Activated naive CD4-positive, alpha-beta T cell (primary cell): ENCODE results near the gene TNFRSF4.
"Not testable (repeated sequence)": the region's sequence is repeated elsewhere in the genome, so short reads cannot be mapped to it uniquely, and the experiment has no call there.

ENCODE experiments used
- DNase-seq, 4 experiments: peaks; one replicate each; lab custom pipeline; 2025; lab: John Stamatoyannopoulos, UW

Gene TNFRSF4

DNA sequence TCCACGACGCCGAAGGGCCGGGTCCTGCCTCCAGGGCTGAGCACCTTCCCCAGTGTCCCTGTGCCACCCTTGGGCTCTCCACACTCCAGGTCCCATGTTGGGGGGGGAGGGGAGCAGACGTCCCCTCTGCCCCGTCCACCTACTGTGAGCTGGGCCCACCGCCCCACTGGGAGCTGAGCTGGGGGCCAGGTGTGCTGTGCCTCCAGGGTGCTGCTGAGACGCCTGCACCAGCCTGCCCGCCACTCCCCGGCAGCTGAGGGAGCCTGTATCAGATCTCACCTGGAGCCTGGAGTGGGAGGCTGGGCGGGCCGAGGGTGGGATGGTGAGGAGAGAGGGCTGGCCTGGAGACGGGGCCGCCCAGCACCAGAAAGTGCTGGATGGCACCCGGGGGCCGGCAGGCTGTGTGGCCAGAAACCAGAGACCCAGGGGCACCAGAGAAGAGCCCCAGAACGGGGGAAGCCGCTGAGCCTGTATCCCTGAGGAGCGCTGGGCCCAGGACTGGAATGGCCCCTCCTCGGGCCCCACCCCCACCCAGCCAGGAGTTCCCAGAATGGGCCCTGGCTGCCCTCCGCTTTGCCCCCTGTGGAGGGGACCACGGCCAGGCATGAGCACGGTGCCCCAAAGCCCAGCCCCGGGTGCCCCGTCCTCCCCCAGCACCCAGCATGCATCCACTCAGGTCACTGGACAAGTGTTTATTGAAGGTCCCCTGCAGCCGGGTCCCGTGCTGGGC is 11.0 kb downstream of the TNFRSF4 start:
- no peak for DNase-seq

DNA sequence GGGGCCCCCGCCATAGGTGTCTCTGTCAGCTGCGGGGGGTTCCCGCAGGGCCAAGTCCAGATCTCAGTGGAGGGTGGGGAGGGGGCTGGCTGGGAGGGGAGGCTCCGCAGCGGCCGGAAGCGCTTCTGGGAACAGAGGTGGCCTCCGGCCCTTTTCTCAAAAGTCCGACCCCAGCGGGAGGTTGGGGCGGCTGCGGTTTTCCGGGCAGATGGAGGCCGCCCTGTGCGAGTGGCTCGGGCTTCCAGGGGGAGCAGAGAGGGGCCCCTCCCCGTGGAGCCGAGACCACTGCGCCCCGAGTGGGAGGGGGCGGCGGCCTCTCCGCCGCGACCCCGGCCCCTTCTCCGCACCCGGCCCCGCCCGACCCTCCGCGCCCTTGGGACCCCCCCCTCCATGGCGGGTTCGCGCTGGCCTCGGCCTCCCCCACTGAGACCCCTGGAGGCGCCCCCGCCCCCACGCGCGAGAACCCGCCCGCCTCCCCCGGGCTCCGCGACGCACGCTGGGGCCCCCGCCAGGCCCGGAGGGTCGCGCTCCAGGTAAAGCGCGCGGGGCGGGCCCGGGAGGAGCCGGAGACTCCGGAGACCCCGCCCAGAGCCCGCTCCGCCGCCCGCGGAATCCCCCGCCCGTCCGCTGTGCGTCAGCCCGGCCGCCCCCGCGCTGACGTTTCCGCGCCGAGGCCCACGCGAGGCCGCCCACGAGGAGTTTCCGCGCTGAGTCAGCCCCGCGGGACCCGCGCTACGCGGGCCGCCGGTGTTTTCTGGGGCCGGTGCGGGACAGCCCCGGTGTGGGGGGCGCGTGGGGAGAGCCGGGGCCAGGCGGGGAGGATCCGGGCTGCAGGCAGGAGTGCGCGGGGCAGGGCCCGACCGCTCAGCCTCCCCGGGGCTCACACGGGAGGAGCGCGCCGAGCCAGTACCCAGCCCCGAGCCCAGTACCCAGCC is 12.8 kb downstream of the TNFRSF4 start:
- peak; percentile 63 to 80 (median 72) for DNase-seq

DNA sequence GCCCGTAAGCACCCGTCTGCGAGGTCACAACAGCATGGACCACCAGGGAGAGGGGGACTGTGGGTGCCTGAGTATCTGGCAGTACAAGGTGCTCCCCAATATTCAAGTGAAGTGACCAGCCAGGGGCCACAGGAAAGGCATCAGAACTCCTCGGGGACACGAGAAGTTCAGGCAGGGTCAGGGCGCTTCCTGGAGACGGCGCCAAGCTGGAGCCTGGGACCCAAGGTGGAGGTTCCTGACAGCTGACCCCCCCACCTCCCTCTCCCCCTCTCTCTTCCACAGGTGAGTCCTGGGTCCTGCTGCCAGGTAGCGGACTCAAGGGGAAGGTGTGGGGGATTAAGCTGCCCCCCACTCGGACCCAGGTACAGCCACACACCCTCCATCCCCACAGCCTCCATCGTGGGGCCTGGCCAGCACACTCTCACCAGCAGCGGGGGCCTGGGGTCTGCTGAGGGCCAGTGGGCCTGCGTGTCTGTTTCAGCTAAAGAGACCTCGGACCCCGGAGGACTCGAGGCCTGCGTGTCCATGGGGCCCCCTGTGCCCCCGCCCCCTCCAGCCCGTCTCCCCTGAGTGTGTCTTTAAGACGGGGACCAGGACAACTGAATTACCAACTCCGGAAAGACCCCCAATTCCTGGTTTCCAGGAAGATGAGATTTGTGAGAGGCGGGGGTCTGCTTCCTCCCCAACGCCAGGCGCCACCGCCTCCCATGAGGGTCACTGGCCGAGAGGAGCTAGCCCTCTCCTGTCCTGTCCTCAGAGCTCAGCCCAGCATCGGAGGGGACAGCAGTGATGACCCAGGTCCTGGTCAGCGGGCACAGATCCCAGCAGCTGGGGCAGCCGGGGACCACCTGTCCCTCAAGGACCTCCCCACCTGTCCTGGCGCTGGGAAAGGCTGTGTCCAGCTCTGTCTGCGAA is 13.7 kb downstream of the TNFRSF4 start:
- no peak for DNase-seq

DNA sequence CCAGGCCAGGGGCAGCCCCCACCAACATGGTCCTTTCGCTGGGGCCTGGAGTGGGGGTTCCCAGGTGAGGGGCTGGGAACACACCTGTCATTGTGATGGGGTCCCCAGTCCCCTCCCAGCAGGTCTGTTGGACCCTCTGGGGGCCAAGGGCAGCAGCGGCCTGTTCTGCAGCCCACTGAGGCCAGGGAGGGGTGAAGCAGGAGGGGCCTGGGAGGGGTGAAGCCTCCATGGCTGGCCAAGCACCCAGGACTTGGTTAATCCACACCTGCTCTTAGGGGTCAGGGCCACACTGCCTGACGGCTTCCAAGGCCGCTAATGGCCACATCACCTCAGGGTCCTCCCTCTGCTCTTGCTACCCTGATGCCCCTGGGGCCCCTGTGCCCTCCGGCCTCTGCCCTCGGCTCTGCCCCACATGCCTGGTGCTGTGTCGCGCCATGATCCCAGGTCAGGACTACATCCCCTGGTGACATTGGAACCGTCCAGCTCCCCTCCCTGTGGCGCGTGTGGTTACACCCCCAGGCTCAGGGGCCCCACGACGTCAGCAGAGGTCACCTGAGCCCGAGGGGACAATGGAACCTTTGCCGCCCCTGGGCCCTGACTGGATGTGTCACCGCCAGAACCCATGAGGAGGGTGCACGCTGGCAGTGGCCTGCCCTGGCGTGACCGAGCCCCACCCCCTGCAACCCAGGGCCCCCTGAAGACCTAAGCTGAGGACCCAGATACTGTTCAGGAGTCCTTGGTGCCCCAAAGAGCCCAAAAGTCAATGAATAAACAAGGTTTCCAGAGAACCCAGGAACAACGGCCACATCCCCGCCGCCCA is 14.6 kb downstream of the TNFRSF4 start:
- DNase-seq = no peak

DNA sequence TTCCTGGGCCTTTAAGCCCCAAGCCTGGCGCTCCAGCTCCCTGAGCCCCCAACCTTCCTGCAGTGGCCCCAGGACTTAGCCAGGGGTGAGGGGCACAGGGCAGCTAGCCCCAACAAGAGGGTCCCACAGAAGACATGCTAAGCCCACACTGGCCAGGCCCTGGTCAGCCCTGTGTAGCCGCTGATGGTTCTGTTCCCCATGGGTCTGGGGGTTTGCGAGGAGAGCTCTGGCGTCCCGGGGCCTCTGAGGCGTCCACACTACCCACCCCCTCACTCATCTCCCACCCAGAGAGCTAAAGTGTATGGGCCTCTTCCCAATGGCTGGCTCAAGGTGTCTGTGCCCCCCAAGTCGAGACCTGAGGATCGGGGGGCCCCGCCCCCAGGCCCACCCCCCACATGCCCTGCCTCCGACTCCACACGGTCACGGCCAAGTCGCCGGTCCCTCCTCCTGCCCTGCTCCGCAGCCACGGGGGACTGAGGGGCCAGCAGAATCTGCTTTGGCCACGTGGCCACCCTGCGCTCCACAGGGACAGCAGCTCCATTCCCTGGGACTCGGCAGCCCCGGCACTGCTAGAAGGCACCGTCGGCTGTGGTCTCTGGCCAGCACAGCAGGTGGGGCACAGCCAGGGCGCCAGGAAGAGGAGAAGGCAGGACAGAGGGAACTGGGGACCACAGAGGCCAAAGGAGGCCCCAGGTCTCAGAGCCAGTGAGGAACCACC is 15.4 kb downstream of the TNFRSF4 start:
- no peak for DNase-seq

DNA sequence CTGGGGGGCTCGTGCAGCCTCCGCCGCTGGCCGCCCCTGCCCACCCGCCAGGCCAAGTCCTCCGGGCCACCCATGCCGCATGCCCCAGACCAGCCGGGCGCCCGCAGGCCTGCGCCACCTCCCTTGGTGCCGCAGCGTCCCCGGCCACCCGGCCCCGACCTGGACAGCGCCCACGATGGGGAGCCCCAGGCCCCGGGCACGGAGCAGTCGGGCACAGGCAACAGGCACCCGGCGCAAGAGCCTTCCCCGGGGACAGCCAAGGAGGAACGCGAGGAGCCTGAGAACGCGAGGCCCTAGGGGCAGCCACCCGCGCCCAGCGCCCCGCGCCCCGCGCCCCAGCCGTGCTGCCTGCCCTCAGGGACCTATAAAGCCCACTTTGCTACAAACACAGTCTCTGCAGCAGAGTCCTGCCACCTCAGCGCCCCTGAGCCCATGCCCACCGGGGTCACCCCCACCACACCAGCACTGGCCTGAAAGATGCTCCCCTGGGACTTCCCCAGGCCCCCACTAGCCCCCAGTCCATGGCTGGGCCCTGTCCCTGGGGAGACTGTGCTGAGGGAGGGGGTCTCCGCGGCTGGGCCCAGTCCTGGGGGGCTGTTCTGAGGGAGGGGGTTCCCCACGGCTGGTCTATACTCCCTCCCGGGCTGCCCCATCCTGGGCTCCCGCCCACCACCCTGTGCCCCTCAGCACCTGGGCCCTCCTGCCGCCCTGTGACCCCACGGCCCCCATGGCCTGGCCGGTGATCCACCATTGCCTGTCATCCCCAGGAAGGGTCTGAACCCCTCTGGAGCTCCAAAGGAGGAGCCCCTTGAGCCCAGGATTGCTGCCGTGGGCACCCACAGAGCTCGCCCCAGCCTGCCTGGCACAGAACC is 16.2 kb downstream of the TNFRSF4 start:
- DNase-seq = no peak

DNA sequence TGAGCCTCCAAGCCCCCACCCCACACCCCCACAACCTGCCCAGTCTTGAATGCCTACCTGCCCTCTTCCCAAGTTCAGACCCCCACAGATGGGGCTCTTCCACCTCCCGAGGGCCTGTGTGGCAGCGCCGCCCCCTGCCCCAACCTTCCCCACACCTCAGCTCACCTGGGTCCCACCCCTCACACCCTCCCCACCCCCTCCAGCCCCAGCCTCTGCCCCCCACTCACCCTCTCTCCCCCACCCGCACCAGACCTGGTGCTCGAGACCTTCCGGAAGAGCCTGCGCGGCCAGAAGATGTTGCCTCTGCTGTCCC is 16.8 kb downstream of the TNFRSF4 start:
- no peak for DNase-seq

DNA sequence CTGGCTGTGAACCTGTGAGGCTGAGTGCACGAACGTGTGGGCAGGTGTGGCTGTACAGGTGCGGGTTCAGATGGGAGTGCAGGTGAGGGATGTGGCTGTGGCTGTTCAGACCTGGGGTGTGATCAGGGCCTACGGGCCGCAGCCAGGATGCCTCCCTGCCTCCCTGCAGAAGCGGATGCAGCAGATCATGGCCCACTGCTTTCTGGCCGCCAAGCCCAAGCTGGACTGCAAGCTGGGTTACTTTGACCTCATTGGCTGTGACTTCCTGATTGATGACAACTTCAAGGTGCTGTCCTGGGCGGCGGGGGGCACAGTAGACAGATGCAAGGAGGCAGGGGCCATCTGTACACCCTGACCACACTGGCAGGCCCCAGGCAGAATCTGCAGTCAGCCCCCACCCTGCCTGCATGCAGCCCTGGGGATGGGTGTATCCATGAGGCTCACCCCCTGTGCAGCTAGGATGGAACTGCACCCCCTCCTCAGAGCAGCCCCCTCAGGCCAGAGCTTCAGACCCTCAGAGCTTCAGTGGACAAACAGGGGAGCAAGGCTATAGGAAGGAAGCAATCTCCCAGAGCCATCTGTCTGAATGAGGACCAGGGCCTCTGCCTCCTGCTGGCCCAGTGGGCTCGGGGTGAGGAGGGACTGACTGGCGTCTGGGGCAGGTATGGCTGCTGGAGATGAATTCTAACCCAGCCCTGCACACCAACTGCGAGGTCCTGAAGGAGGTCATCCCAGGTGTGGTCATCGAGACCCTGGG is 17.3 kb downstream of the TNFRSF4 start:
- no peak for DNase-seq

DNA sequence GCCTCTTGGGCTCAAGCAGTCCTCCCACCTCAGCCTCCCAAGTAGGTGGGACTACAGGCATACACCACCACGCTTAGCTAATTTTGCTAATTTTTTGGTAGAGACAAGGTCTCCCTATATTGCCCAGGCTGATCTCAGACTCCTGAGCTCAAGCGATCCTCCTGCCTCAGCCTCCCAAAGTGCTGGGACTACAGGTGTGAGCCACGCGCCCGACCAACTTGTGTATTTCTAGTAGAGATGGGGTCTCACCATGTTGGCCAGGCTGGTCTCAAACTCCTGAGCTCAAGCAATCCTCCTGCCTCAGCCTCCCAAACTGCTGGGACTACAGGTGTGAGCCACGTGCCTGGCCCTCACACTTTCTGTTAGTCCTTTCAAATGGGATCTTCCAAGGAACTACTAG is 18.2 kb downstream of the TNFRSF4 start:
- not testable (repeated sequence) for DNase-seq

DNA sequence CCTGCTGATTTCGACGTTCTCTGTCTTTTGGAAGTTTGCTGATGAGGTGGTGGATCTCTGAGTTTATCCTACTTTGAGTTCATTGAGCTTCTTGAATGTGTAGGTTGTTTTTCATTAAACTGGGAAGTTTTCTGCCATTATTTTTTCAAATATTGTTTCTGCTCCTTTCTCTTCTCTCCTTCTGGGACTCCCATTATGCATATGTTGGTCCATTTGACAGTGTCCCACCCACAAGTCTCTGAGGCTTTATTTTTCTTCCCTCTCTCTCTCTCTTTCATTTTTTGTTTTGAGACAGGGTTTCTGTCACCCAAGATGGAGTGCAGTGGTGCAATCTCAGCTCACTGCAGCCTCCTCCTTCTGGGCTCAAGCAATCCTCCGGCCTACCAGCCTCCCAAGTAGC is 19.2 kb downstream of the TNFRSF4 start:
- DNase-seq = no peak

DNA sequence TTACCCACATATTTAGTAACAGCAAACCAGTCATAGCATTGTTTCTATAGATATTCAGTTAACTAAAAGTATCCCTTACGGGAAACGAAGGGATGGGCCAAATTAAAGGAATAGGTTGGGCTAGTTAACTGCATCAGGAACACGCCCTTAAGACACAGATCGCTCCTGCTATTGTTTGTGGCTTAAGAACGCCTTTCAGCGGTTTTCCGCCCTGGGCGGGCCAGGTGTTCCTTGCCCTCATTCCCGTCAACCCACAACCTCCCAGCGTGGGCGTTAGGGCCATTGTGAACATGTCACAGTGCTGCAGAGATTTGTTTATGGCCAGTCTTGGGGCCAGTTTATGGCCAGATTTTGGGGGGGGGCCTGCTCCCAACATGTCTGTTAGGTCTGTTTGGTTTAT is 22.2 kb downstream of the TNFRSF4 start:
- no peak for DNase-seq

DNA sequence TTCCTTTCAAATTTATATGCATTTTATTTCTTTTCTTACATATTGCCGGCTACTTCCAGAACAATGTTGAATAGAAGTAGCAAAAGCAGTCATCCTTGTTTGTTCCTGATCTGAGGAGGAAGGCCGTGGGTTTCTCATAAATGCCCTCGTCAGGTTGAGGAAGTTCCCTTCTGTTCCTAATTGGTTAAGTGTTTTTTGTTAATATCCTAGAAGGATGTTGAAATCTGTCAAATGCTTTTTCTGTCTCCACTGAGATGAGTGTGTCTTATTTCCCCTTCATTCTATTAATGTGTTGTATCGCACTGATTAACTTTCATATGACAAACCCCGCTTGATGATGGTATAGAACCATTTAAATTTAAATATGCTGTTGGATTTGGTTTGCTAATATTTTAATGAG is 24.8 kb downstream of the TNFRSF4 start:
- no peak for DNase-seq

DNA sequence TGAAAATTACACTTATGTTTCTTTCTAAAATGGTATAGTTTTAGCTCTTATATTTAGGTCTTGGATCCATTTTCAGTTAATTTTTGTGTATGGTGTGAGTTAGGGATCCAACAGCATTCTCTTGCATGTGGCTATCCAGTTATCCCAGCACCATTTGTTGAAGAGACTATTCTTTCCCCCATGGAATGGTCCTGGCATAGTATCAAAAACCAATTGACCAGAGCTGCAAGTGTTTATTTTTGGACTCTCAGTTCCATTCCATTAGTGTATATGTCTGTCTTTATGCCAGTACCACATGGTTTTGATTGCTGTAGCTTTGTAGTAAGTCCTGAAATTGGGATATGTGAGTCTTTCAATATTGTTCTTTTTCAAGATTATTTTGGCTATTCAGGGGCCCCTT is 26.0 kb downstream of the TNFRSF4 start:
- DNase-seq = no peak

DNA sequence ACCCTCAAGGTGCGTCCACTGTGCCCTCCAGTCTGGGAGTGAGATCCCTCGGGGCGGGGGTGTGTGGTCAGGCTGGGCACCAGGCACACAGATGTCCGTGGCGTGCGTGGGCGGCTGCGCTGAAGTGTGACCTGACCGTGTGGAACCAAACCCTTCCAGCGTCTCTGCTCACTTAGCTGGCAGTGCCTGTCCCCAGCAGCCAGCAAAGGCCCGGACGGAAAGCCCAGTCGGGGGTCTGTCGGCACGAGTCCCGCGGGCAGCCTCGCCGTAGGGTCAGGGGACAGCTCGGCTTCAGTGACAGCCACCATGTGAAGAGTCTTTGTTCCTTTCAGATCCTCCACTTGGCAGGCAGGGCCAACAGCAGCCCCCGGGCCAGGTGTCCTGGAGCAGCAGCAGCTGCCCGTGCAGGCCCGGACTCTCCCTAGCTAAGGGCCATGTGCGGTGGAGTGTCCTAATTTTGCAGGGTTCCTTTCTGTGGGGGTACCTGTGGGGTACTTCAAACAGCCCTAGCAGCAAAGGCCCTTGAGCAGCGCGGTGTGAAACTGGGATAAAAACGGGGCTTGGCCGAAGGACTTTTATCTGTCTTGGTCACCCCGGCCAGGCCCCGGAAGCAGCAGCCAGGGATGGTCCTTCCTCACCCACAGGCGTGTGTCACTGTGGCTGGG is 28.7 kb downstream of the TNFRSF4 start:
- DNase-seq = no peak

DNA sequence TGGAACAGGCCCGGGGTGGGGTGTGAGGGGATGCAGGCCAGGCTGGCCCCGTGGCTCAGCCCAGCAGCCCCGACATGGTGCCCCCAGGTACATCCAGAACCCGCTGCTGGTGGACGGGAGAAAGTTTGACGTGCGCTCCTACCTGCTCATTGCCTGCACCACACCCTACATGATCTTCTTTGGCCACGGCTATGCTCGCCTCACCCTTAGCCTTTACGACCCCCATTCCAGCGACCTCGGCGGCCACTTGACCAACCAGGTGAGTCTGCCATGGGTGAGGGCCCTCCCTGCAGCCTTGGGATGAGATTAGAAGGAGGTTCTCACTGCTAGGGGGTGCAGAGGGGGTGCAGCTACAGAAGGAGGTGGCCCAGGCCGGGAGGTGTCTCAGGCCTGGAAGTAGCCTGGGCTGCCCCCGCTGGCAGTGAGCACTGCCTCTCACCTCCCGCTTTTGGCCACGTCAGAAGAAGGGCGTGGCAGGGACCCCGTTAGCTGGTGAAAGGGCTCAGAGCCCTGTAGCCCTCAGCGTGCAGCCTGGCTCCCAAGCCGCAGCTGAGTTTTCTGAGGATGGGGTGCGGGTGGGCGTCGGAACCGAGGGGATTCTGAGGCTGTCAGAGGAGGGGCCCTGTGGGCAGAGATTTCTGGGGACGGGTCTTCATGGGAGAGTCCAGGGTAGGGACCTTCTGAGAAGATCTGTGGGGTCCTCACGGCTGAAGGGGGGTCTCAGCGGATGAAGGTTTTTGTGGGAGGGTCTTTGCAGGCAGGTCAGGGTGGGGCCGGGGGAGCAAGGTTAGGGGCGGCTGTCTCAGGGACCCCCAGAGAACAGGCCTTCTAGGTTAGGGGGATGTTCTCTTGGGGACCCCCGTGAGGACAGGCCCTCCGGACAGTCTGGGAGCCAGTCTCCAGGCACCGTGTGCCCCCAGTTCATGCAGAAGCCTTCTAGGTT is 29.8 kb downstream of the TNFRSF4 start:
- DNase-seq = no peak

DNA sequence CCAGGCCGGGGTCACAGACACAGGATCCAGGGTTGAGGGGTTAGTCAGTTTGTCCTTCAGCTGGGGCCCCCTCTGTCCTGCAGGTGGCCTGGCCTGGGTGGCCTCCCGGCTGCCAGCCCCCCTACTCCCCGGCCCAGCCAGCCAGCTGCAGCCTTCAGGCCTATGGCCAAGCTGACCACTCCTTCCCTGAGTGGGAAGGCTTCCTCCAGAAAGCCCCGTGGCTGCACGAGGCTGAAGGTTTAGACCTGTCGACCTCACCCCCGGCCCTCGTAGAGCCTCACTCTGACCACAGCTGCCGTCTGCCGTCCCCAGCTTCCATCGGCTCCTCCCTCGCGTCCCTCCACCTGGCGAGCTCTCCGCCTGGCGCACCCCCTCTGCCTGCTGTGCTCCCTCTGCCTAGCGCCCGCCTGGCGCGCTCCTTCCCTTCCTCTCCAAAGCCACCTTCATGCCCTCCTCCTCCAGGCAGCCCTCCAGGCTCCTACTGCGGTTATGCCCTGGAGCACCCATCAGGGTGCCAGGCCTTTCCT is 30.7 kb downstream of the TNFRSF4 start:
- no peak for DNase-seq
